PFSK-1 (cell line): ENCODE results near the gene CDKL5.

Source experiments
- FOXP2 ChIP-seq: optimal IDR thresholded peaks from 2 replicates; pipeline ENCODE3; 2011; ENCODE audit warnings: borderline replicate concordance, control low read depth, inconsistent platforms; ENCODE audit not compliant: insufficient read depth; ENCODE audit errors: extremely low read length, extremely low read depth
- SIN3A ChIP-seq: IDR thresholded peaks from 2 replicates; pipeline ENCODE4 v1.6.1; 2012; ENCODE audit warnings: mild to moderate bottlenecking, low read length, moderate library complexity, borderline replicate concordance; ENCODE audit not compliant: insufficient read depth

DNA sequence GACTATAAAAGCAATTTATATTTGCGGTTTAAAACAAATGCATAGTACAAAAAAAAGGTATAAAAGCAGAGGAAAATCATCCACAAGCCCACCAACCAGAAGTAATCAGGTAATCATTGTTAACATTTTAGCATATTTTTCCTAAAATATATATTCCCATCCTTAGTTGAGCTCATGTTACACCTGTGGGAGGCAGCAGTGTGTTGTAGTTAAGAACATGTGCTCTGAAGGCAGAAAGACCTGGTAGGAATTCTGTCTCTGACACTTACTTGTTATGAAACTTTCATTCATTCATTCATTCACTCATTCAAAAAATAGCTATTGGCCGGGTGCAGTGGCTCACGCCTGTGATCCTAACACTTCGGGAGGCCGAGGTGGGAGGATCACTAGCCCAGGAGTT is 15.4 kb upstream of the CDKL5 start:
- TF ChIP-seq FOXP2 (no peak), SIN3A (no peak)
